Measurements from ENCODE around the gene IPO4. TPM values are rescaled to one million over a fixed set of nuclear protein-coding genes. Genes with fewer than 3 reads are reported as not detected.

IPO4 gene
- total RNA-seq, 1 experiment from 2014 or later, result 116 TPM

DNA sequence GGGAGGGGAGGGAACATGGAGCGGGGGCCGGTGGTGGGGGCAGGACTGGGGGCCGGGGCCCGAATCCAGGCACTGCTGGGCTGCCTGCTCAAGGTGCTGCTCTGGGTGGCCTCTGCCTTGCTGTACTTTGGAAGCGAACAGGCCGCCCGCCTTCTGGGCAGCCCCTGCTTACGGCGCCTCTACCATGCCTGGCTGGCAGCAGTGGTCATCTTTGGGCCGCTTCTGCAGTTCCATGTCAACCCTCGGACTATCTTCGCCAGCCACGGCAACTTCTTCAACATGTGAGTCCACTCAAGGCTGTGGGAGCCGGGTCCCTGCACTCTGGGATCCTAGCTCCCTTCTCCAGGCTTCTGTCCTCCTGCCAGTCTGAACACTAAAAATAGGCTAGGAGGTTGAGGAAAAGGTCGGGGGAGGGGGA is 57.1 kb downstream of the IPO4 start:
- H3K27ac Mint-ChIP-seq, result peak overlapping the region in 1 of 3 experiments; percentile 50; a peak in 2 of 7 replicates
- H2AK5ac ChIP-seq (ENCODE audit: insufficient read length, low read length), result no peak overlapping the region
- H4K5ac ChIP-seq (ENCODE audit: insufficient read length, low read depth, low read length), result no peak overlapping the region
- H3K27me3 Mint-ChIP-seq (ENCODE audit: low read depth), result no peaks in the 10 kb centered on the region
- H2BK5ac ChIP-seq (ENCODE audit: insufficient read length, low read length), result no peak overlapping the region
- no peak overlapping the region for H3K4me3 Mint-ChIP-seq
- no peak overlapping the region for H2BK20ac ChIP-seq (ENCODE audit: low read depth, low read length, poor library complexity, severe bottlenecking)
- no peak for DNase-seq
- WGBS (ENCODE audit: extremely low coverage, insufficient read length, low lambda C conversion rate), result no CpG with 5 or more reads among the region's 15 CpGs
- no peak for TF ChIP-seq CTCF (conservative IDR thresholded peaks at IDR 0.05)
- H3K4ac ChIP-seq (ENCODE audit: low read depth, low read length), result no peak overlapping the region
- H3K4me1 Mint-ChIP-seq, result peaks cover 8 to 10% of the 10 kb centered on the region in 2 experiments
- H4K20me1 ChIP-seq (ENCODE audit: control insufficient read depth, insufficient read depth, insufficient read length), result no peaks in the 10 kb centered on the region
- no peak overlapping the region for H2BK12ac ChIP-seq (ENCODE audit: insufficient read length, low read depth, low read length)
- no peaks in the 10 kb centered on the region for H3K4me1 ChIP-seq (ENCODE audit: insufficient read depth, low read length)
- H3K18ac ChIP-seq (ENCODE audit: insufficient read length, low read depth, low read length), result no peak overlapping the region
- no peak overlapping the region for H4K8ac ChIP-seq (replicated peaks; ENCODE audit: insufficient read length, low read depth, low read length)
- no peak overlapping the region for H2BK15ac ChIP-seq (ENCODE audit: low read depth, low read length)
- H3K23me2 ChIP-seq (ENCODE audit: insufficient read length, low read depth, low read length, poor library complexity, severe bottlenecking), result peaks cover 6% of the 10 kb centered on the region
- no peak overlapping the region for H3K9ac ChIP-seq (ENCODE audit: extremely low read depth, insufficient read length, low read length)
- H3K56ac ChIP-seq (ENCODE audit: insufficient read length, low read depth, low read length), result no peak overlapping the region
- 0 out of 5 replicates have a peak, but pooled peaks cover 0 to 2% of the 10 kb centered on the region in 2 experiments for H3K9me3 Mint-ChIP-seq
- no peaks in the 10 kb centered on the region for H3K79me2 ChIP-seq (ENCODE audit: insufficient read depth, low read length)
- no peak overlapping the region for H3K14ac ChIP-seq (ENCODE audit: insufficient read depth, low read length)
- no peak overlapping the region for H3K23ac ChIP-seq (ENCODE audit: insufficient read length, low read depth, low read length)
- H3K27ac ChIP-seq (ENCODE audit: insufficient read length, low read depth, low read length), result no peak overlapping the region
- H2BK120ac ChIP-seq (ENCODE audit: low read depth, low read length, poor library complexity, severe bottlenecking), result no peak overlapping the region
- no peak overlapping the region for H4K91ac ChIP-seq (ENCODE audit: insufficient read length, low read depth, low read length)
- no peaks in the 10 kb centered on the region for H3K79me1 ChIP-seq (ENCODE audit: insufficient read depth, low read depth, low read length, poor library complexity, severe bottlenecking)
- no peaks in the 10 kb centered on the region for H3K27me3 ChIP-seq (ENCODE audit: insufficient read depth, low read length)
- no peak overlapping the region for H3K4me2 ChIP-seq (ENCODE audit: insufficient read depth, insufficient read length, low read length)
- no peaks in the 10 kb centered on the region; a peak in 1 of 7 replicates for H3K36me3 Mint-ChIP-seq (ENCODE audit: insufficient read depth in 1 of 3, low read depth in 3 of 3)
- H2AFZ ChIP-seq (ENCODE audit: low read length), result no peak overlapping the region
- no peaks in the 10 kb centered on the region for H3K9me3 ChIP-seq (ENCODE audit: control insufficient read depth, low read depth, low read length)
- no peak overlapping the region for H3T11ph ChIP-seq (ENCODE audit: low read length)
